ENCODE data around the gene SLC4A3.

Gene SLC4A3

GRCh38 chr2:219663116-219663762, 35.8 kb downstream of the SLC4A3 start:
- Histone ChIP-seq H3K9ac (ENCODE audit: low read length) (no peak overlapping the region), H3K4me1 (ENCODE audit: low read length) (peaks cover 12% of the 10 kb centered on the region), H3K9me3 (ENCODE audit: insufficient read depth, low read length) (no peaks in the 10 kb centered on the region), H3K36me3 (replicated peaks; ENCODE audit: low read depth, low read length) (no peaks in the 10 kb centered on the region), H2AFZ (ENCODE audit: low read depth, low read length) (no peak overlapping the region), H3K27ac (ENCODE audit: low read length) (no peak overlapping the region), H3K79me2 (ENCODE audit: low read length) (no peaks in the 10 kb centered on the region), H3K4me2 (ENCODE audit: low read length) (no peak overlapping the region), H4K20me1 (ENCODE audit: insufficient read depth, low read length) (no peaks in the 10 kb centered on the region), H3K4me3 (ENCODE audit: low read length) (no peak overlapping the region), H3K27me3 (ENCODE audit: low read depth, low read length) (no peaks in the 10 kb centered on the region)
- TF ChIP-seq CTCF (IDR thresholded peaks at IDR 0.05; ENCODE audit: low read depth, low read length) (no peak), EZH2phosphoT487 (IDR thresholded peaks at IDR 0.05; ENCODE audit: low read depth) (no peak)

GRCh38 chr2:219664041-219664440, 36.6 kb downstream of the SLC4A3 start:
- TF ChIP-seq CTCF (IDR thresholded peaks at IDR 0.05; ENCODE audit: low read depth, low read length) (no peak), EZH2phosphoT487 (IDR thresholded peaks at IDR 0.05; ENCODE audit: low read depth) (no peak)
- H2AFZ ChIP-seq (ENCODE audit: low read depth, low read length) = no peak overlapping the region

GRCh38 chr2:219664944-219665343, 37.5 kb downstream of the SLC4A3 start:
- Histone ChIP-seq H3K4me3 (ENCODE audit: low read length) (no peak overlapping the region), H3K4me1 (ENCODE audit: low read length) (peaks cover 12% of the 10 kb centered on the region), H2AFZ (ENCODE audit: low read depth, low read length) (no peak overlapping the region), H3K27ac (ENCODE audit: low read length) (no peak overlapping the region), H3K4me2 (ENCODE audit: low read length) (no peak overlapping the region), H3K9ac (ENCODE audit: low read length) (no peak overlapping the region), H3K27me3 (ENCODE audit: low read depth, low read length) (no peaks in the 10 kb centered on the region), H3K36me3 (replicated peaks; ENCODE audit: low read depth, low read length) (no peaks in the 10 kb centered on the region), H4K20me1 (ENCODE audit: insufficient read depth, low read length) (no peaks in the 10 kb centered on the region), H3K9me3 (ENCODE audit: insufficient read depth, low read length) (no peaks in the 10 kb centered on the region), H3K79me2 (ENCODE audit: low read length) (no peaks in the 10 kb centered on the region)
- TF ChIP-seq EZH2phosphoT487 (IDR thresholded peaks at IDR 0.05; ENCODE audit: low read depth) (no peak), CTCF (IDR thresholded peaks at IDR 0.05; ENCODE audit: low read depth, low read length) (no peak)

More at GRCh38 chr2:219664041-219664440, 36.6 kb downstream of the SLC4A3 start:
- Histone ChIP-seq H3K36me3 (replicated peaks; ENCODE audit: low read depth, low read length) (no peaks in the 10 kb centered on the region), H3K9ac (ENCODE audit: low read length) (no peak overlapping the region), H3K4me3 (ENCODE audit: low read length) (no peak overlapping the region), H3K27ac (ENCODE audit: low read length) (no peak overlapping the region), H4K20me1 (ENCODE audit: insufficient read depth, low read length) (no peaks in the 10 kb centered on the region), H3K4me2 (ENCODE audit: low read length) (no peak overlapping the region), H3K4me1 (ENCODE audit: low read length) (peaks cover 12% of the 10 kb centered on the region), H3K27me3 (ENCODE audit: low read depth, low read length) (no peaks in the 10 kb centered on the region), H3K9me3 (ENCODE audit: insufficient read depth, low read length) (no peaks in the 10 kb centered on the region), H3K79me2 (ENCODE audit: low read length) (no peaks in the 10 kb centered on the region)

- no peaks in the 10 kb centered on the region for H3K79me2 ChIP-seq (ENCODE audit: low read length)
- no peak overlapping the region for H3K27ac ChIP-seq (ENCODE audit: low read length)
- no peaks in the 10 kb centered on the region for H4K20me1 ChIP-seq (ENCODE audit: insufficient read depth, low read length)
- H3K27me3 ChIP-seq (ENCODE audit: low read depth, low read length) = no peaks in the 10 kb centered on the region
- H2AFZ ChIP-seq (ENCODE audit: low read depth, low read length) = no peak overlapping the region
- H3K9me3 ChIP-seq (ENCODE audit: insufficient read depth, low read length) = no peaks in the 10 kb centered on the region
- TF ChIP-seq EZH2phosphoT487 (IDR thresholded peaks at IDR 0.05; ENCODE audit: low read depth) = no peak
- TF ChIP-seq CTCF (IDR thresholded peaks at IDR 0.05; ENCODE audit: low read depth, low read length) = no peak
- no peaks in the 10 kb centered on the region for H3K36me3 ChIP-seq (replicated peaks; ENCODE audit: low read depth, low read length)
- peaks cover 11% of the 10 kb centered on the region for H3K4me1 ChIP-seq (ENCODE audit: low read length)
- H3K4me2 ChIP-seq (ENCODE audit: low read length) = no peak overlapping the region
- H3K4me3 ChIP-seq (ENCODE audit: low read length) = no peak overlapping the region
- no peak overlapping the region for H3K9ac ChIP-seq (ENCODE audit: low read length)
Observed at GRCh38 chr2:219665926-219666325, 38.5 kb downstream of the SLC4A3 start.

All from OCI-LY3 (cell line).